Measurements from ENCODE around the gene RAP1GAP2.
"Not testable (repeated sequence)": the region's sequence is repeated elsewhere in the genome, so short reads cannot be mapped to it uniquely, and the experiment has no call there.

The RAP1GAP2 gene

DNA sequence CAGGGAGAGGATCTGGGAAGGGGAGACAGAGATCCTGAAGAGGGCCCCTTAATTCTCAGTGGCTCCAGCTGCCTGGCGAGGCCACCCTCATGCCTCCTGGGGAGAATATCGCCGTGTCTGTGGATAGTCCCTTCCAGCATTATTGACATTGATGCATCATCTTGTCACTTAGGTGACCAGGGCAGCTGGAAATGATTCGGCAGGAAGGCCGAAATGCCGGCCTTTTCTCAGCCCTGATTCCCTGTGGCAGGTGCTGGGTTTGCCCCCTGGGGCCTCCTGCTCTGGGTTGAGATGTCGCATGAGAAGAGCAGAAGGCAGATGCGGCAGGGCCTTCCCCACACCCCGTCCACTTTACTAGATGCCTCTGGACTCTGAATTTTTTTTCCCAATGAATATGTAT, 89.5 kb downstream of the RAP1GAP2 start:
- H3K4me2 ChIP-seq (ENCODE audit: low read length) = no peak overlapping the region
- no peaks in the 10 kb centered on the region for H3K36me3 ChIP-seq (ENCODE audit: insufficient read depth, low read length)
- no peaks in the 10 kb centered on the region for H3K79me2 ChIP-seq (ENCODE audit: insufficient read depth, low read length)
- TF ChIP-seq EZH2 (IDR thresholded peaks at IDR 0.05; ENCODE audit: borderline replicate concordance, low read length) = no peak
- TF ChIP-seq, protein P1, sequence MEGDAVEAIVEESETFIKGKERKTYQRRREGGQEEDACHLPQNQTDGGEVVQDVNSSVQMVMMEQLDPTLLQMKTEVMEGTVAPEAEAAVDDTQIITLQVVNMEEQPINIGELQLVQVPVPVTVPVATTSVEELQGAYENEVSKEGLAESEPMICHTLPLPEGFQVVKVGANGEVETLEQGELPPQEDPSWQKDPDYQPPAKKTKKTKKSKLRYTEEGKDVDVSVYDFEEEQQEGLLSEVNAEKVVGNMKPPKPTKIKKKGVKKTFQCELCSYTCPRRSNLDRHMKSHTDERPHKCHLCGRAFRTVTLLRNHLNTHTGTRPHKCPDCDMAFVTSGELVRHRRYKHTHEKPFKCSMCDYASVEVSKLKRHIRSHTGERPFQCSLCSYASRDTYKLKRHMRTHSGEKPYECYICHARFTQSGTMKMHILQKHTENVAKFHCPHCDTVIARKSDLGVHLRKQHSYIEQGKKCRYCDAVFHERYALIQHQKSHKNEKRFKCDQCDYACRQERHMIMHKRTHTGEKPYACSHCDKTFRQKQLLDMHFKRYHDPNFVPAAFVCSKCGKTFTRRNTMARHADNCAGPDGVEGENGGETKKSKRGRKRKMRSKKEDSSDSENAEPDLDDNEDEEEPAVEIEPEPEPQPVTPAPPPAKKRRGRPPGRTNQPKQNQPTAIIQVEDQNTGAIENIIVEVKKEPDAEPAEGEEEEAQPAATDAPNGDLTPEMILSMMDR (IDR thresholded peaks at IDR 0.05; ENCODE audit: low read length) = no peak
- no peaks in the 10 kb centered on the region for H3K9me2 ChIP-seq (ENCODE audit: low read depth, low read length)
- H3K27ac ChIP-seq (ENCODE audit: low read depth, low read length, poor library complexity, severe bottlenecking) = no peak overlapping the region
- no peak overlapping the region for H2AFZ ChIP-seq (ENCODE audit: low read length)
- H3K9ac ChIP-seq (ENCODE audit: low read length) = no peak overlapping the region
- no peaks in the 10 kb centered on the region for H3K4me1 ChIP-seq (ENCODE audit: insufficient read depth, low read length, severe bottlenecking)
- no peak overlapping the region for H3K4me3 ChIP-seq (ENCODE audit: low read depth, low read length, poor library complexity, severe bottlenecking)
- H3F3A ChIP-seq (ENCODE audit: insufficient read depth, low read length) = no peaks in the 10 kb centered on the region
- H4K20me1 ChIP-seq (ENCODE audit: insufficient read depth, low read length) = no peaks in the 10 kb centered on the region
- no peaks in the 10 kb centered on the region for H3K9me3 ChIP-seq (ENCODE audit: low read length)
- H3K27me3 ChIP-seq (ENCODE audit: insufficient read depth, low read length) = no peaks in the 10 kb centered on the region

DNA sequence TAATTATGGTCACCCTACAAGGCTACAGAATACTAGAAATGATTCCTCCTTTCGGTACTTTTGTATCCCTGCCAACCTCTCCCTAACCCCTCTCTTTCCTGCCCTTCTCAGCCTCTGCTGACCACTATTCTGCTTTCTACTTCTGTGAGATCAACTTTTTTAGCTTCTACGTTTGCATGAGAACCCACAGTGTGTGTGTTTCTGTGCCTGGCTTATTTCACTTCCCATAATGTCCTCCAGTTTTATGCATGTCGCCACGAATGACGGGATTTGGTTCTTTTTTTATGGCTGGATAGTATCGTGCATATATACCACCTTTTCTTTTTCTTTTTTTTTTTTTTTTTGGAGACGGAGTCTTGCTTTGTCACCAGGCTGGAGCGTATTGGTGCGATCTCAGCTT, 92.1 kb downstream of the RAP1GAP2 start:
- H3K9ac ChIP-seq (ENCODE audit: low read length) = no peak overlapping the region
- no peaks in the 10 kb centered on the region for H3K9me2 ChIP-seq (ENCODE audit: low read depth, low read length)
- TF ChIP-seq, protein P1 (IDR thresholded peaks at IDR 0.05; ENCODE audit: low read length) = no peak
- no peak for TF ChIP-seq EZH2 (IDR thresholded peaks at IDR 0.05; ENCODE audit: borderline replicate concordance, low read length)
- no peaks in the 10 kb centered on the region for H3K36me3 ChIP-seq (ENCODE audit: insufficient read depth, low read length)
- no peak overlapping the region for H2AFZ ChIP-seq (ENCODE audit: low read length)
- H3K4me1 ChIP-seq (ENCODE audit: insufficient read depth, low read length, severe bottlenecking) = no peaks in the 10 kb centered on the region
- no peaks in the 10 kb centered on the region for H3F3A ChIP-seq (ENCODE audit: insufficient read depth, low read length)
- H3K9me3 ChIP-seq (ENCODE audit: low read length) = no peaks in the 10 kb centered on the region
- no peaks in the 10 kb centered on the region for H3K79me2 ChIP-seq (ENCODE audit: insufficient read depth, low read length)
- H4K20me1 ChIP-seq (ENCODE audit: insufficient read depth, low read length) = no peaks in the 10 kb centered on the region
- H3K4me2 ChIP-seq (ENCODE audit: low read length) = no peak overlapping the region
- H3K27ac ChIP-seq (ENCODE audit: low read depth, low read length, poor library complexity, severe bottlenecking) = no peak overlapping the region
- H3K27me3 ChIP-seq (ENCODE audit: insufficient read depth, low read length) = no peaks in the 10 kb centered on the region
- H3K4me3 ChIP-seq (ENCODE audit: low read depth, low read length, poor library complexity, severe bottlenecking) = no peak overlapping the region

DNA sequence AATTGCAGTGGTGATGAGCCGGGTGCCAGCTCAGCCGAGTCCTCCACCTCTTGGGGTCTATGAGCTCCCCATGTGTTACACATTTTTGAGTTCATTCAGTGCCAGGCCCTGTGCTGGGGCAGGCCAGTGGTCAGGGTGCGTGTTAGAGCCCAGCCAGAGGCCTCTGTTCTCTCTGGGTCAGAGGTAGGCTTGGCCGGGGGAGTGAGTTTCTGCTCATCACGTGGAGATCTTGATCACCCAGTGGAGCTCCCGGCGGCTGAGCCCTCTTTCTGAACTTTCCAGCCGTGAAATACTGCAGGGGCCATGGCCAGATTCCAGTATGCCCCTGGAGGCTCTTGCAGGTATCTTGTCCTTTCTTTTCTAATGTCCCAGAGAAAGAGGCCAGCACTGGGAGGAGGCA, 93.0 kb downstream of the RAP1GAP2 start:
- Histone ChIP-seq H3K9me3 (ENCODE audit: low read length) (no peaks in the 10 kb centered on the region), H3K9ac (ENCODE audit: low read length) (no peak overlapping the region), H3F3A (ENCODE audit: insufficient read depth, low read length) (no peaks in the 10 kb centered on the region), H3K4me1 (ENCODE audit: insufficient read depth, low read length, severe bottlenecking) (no peaks in the 10 kb centered on the region), H3K36me3 (ENCODE audit: insufficient read depth, low read length) (no peaks in the 10 kb centered on the region), H3K9me2 (ENCODE audit: low read depth, low read length) (no peaks in the 10 kb centered on the region), H2AFZ (ENCODE audit: low read length) (no peak overlapping the region), H3K4me3 (ENCODE audit: low read depth, low read length, poor library complexity, severe bottlenecking) (no peak overlapping the region), H4K20me1 (ENCODE audit: insufficient read depth, low read length) (no peaks in the 10 kb centered on the region), H3K27me3 (ENCODE audit: insufficient read depth, low read length) (no peaks in the 10 kb centered on the region), H3K27ac (ENCODE audit: low read depth, low read length, poor library complexity, severe bottlenecking) (no peak overlapping the region), H3K4me2 (ENCODE audit: low read length) (no peak overlapping the region), H3K79me2 (ENCODE audit: insufficient read depth, low read length) (no peaks in the 10 kb centered on the region)
- TF ChIP-seq, protein P1 (IDR thresholded peaks at IDR 0.05; ENCODE audit: low read length) = no peak
- TF ChIP-seq EZH2 (IDR thresholded peaks at IDR 0.05; ENCODE audit: borderline replicate concordance, low read length) = no peak

DNA sequence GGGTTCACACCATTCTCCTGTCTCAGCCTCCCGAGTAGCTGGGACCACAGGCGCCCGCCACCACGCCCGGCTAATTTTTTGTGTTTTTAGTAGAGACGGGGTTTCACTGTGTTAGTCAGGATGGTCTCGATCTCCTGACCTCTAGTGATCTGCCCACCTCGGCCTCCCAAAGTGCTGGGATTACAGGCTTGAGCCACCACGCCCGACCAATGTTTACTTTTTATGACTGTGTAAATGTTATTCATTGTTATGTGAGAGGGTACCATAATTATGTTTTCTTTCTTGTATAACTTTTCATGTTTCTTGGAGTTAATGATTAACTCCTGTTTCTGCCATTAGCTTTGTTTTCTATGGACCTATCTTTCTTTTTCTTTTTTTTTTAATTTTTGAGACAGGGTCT, 94.5 kb downstream of the RAP1GAP2 start:
- H3K9me3 ChIP-seq (ENCODE audit: low read length); H3K4me2 ChIP-seq (ENCODE audit: low read length); H3K79me2 ChIP-seq (ENCODE audit: insufficient read depth, low read length); H3K9ac ChIP-seq (ENCODE audit: low read length); H3K27me3 ChIP-seq (ENCODE audit: insufficient read depth, low read length); H3F3A ChIP-seq (ENCODE audit: insufficient read depth, low read length); H3K36me3 ChIP-seq (ENCODE audit: insufficient read depth, low read length); H2AFZ ChIP-seq (ENCODE audit: low read length); H3K27ac ChIP-seq (ENCODE audit: low read depth, low read length, poor library complexity, severe bottlenecking); H3K9me2 ChIP-seq (ENCODE audit: low read depth, low read length); H3K4me1 ChIP-seq (ENCODE audit: insufficient read depth, low read length, severe bottlenecking); H4K20me1 ChIP-seq (ENCODE audit: insufficient read depth, low read length); H3K4me3 ChIP-seq (ENCODE audit: low read depth, low read length, poor library complexity, severe bottlenecking): not testable (repeated sequence)

All from OCI-LY1 (cell line).